CD4-positive, alpha-beta T cell treated with Interleukin-15 for 1 hour (primary cell): ENCODE measurements around the gene GSG1L.
A peak's percentile ranks its signal among the peaks of the same experiment; 100 is the strongest.
"Not testable (repeated sequence)": the region's sequence is repeated elsewhere in the genome, so short reads cannot be mapped to it uniquely, and the experiment has no call there.

Source experiments
- DNase-seq: peaks from one replicate; pipeline ENCODE4 v3.0.0-alpha.2; 2020

GSG1L gene

DNA sequence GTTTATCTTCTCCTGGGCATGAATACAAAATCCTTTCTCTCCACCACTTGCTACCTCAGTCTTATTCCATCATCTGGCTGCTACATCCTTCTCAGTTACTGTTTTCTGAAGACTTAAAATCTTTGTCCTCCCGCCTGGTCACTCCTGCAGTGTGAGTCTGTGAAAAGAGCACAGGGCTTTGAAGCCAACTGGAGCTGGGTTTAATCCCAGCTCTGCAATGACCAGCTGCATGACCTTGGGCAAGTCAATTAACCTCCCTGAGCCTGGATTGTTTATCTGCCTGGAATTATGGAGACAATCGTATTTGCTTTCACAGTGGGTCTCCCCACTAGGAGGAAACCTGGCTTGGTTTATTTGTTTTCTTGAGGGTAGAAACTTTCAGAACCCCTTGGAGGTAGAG is 183.2 kb downstream of the GSG1L start:
- no peak for DNase-seq

DNA sequence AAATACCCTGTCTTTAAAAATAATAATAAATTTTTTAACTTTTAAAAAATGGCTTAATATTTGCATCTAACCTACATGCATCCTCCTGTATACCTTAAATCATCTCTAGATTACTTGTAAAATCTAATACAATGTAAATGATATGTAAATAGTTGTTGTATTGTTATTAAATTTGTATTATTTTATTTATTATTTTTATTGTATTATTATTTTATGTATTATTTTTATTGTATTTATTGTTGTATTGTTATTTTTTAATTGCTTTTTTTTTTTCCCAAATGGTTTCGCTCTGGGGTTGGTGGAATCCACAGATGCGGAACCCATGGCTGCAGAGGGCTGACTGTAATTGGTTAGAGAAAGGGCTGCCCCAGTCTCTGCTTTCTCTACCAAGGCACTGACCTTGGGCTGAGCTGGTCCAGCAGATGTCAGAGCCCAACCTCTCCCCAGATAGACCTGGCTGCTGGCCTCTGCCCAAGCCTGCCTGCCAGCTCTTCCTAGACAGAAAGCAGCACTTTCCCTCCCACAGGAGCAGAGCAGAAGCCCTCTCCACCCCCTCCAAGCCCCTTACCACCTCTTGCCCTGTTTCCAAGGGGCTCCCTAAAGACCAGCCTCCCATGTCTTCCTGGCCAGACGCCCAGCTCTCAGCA is 183.8 kb downstream of the GSG1L start:
- DNase-seq: no peak

DNA sequence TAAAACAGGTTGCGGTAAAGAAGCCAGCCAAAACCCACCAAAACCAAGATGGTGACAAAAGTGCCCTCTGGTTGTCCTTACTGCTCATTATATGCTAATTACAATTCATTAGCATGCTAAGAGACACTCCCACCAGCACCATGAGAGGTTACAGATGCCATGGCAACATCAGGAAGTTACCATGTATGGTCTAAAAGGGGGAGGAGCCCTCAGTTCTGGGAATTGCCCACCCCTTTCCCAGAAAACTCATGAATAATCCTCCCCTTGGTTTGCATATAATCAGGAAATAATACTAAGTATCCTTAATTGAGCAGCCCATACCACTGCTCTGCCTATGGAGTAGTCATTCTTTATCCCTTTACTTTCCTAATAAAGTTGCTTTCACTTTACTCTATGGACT is 190.9 kb downstream of the GSG1L start:
- not testable (repeated sequence) for DNase-seq

DNA sequence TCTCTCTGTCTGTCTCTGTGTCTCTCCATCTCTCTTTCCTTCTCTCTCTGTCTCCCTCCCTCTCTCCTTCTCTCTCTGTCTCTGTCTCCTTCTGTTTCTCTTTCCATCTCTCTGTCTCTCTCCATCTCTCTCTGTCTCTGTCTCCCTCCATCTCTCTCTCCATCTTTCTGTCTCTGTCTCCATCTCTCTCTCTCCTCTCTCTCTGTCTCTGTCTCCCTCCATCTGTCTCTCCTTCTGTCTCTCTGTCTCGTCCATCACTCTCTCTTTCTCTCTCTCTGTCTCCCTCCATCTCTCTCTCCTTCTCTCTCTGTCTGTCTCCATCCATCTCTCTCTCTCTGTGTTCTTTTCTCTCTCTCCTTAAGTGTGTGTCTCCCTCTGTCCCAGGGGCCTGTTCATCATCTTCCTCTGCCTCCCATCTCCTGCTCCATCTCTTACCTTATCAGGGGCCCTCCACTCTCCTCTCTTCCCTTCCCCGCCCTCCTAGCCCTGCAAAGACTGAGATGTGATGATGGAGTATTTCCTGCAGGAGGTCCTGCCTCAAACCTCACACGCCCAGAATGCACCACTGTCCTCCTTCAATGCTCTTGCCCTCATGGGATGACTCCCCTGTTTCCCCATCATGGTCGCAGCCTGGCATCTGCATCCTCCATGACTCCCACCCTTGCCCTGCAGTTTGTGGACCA is 193.3 kb downstream of the GSG1L start:
- no peak for DNase-seq

DNA sequence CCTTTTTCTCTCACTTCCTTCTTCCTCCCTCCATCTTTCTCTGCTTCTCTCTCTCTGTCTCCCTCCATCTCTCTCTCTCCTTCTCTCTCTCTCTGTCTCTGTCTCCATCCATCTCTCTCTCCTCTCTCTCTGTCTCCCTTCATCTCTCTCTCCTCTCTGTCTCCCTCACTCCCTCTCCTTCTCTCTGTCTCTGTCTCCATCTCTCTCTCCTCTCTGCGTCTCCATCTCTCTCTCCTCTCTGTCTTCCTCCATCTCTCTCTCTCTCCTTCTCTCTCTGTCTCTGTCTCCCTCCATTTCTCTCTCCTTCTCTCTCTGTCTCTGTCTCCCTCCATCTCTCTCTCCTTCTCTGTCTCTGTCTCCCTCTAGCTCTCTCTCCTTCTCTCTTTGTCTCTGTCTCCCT is 194.1 kb downstream of the GSG1L start:
- DNase-seq: no peak

DNA sequence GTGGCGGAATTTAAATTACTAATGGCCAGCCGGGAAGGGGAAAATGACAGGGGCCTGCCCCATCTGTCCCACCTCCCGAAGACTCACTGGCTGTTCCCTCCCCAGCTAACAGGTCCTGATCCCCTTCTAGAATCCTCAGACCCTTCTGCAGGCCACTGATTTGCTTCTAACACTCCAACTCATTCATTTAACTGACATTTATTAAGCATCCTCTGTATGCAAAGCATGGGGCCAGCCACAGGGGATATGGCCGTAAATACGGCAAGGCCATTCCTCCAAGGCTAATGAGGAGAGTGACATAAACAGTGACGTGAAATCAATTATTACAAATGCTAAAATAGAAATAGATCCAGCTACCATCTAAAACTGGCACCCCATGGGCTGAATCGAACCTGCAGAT is 195.3 kb downstream of the GSG1L start:
- no peak for DNase-seq

DNA sequence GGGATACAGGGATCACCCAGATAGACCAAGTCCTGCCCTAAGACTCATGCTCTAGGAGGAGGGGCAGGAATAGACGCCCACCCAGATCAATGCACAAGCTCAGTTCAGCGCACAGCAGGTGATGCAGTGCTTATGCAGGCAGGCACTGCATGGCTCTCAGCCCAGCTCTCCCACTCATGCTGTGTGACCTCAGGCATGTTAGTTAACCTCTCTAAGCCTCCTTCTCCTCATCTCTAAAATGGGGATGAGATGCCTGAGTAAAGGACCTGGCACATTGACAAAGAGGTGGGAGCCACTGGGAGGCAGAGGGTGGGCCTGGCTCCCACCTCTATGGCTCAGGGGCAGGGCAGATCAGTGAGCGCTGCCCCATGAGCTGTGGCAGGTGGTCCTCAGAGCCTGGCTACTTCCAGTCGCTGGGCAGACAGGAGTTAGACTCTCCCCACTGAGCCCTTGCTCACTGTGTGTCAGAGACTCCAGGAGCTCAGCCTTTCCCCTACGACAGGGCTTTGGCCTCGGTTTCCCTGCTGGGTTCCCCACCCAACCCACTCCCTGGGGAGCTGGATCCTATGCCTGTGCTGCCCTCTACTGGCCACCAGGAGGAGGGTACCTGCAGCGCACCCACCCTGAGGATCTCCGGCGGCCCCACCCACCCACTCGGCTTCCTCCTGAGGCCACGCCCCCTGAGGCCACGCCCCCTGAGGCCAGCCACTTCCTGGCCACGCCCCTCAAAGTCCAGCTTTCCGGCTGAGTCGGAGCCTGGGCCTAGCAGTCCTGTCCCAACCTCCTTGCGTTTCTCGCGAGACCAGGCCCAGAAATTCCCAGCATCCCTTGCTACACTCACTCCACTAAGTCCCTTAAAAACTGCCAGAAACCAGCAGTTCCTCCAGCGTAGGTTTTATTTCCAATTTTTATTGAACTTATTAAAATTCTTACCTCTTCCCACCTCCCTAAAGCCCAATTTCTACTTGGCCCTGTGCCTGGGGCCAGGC is 196.1 kb downstream of the GSG1L start:
- DNase-seq: peak; percentile 69

DNA sequence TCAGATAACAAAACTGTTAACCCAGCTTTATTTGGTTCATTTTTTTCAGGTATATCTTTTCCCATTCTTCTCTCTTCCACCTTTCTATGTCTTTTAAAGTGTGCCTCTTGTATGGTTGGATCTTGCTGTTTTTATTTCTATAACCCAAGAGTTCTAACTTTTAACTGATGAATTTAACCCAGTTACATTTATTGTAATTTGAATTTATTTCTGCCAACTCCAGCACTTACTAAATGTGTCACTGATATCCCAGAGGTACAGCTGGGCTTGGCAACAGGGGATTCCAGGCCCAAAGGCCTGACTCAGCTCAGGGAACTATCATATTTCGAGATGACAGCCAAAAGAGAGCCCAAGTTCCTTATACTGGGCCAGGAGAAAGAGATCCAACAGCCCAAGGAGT is 200.1 kb downstream of the GSG1L start:
- no peak for DNase-seq

DNA sequence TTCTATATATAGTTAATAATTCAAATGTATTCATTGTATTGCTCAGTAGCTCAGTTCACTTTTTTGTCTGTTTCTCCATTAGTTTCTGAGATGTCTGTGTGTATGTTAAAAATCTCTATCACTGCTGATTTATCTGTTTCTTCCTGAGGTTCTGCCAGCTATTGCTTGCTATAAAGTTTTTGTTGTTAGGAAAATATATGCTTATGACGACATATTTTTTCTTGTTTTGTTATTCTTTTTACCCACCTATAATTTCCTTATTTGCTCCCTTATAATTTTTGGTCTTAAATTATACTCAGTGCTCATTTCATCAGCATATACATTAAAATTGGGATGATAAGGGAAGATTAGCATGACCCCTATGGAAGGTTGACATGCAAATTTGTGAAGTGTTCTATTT is 200.6 kb downstream of the GSG1L start:
- DNase-seq: no peak

DNA sequence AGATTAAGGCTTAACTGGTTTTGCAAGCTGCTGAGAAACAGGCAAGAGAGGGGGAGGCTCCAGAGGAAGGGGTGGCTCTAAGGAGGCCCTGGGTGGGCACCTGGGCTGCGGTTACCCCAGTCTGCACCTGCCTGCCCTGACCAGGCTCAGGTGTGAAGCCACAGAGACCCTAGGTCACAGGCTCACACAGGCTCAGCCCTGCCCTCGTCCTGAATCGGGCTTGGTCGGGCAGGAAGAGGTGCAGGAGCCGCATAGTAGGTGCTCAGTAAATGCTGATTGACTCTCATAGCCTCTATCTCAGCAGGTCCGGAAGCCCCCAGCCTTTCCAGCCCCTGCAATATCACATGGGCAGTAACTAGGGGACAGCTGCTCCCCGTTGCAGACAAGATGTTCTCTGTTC is 203.4 kb downstream of the GSG1L start:
- no peak for DNase-seq

DNA sequence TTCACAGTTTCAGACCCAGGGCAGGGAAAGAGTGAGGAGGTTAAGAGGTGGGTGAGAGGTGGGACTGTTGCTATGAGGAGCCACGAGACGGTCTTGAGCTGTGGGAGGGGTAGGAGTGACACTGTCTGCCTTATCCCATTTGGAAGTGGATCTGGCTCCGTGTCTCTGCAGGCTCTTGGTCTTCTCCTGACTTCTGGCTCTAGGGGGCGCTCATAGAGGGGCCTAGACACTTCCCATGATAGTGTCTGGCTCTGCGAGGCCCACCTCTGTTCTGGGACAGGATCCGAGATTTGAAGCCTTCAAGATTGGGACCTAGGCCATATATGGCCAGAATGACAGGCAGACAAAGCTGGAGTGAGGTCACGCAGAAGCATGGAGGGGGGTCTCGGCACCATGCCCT is 204.5 kb downstream of the GSG1L start:
- no peak for DNase-seq

DNA sequence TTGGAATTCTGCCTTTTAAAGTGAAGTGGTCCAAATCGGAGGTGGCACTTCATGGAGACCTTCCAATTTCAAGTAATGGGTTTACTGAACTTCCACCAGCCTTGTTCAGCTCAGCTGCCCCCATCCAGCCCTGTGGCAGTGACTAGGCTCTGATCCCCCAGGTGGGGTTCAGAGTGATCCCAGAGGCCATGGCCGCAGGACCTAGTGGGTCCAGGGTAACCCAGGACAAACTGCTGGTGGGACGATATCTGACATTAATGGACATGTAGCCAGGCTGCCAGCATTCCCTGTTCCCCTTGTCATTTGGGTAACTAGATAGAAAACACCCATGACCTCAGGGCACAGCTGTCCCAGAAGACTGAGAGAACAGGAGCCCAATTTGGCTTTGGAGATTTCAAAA is 209.9 kb downstream of the GSG1L start:
- no peak for DNase-seq

DNA sequence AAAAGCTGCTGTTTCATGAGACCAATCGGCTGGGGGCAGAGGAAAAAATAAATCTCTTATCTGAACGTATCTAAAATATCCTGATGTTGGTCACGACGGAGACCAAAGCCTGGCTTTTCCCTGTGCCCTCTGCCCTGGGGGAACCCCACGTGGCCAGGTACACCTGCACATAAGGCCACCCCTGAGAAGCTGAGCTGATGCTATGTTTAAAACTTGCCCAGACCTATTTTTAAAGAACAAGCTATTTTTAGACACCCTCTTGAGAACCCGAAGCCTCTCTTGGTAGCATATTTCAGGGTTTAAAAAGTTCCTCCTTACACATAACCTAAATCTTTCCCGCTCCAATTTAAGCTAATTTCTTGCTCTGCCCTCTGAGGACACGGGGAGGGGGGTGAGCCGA is 210.4 kb downstream of the GSG1L start:
- DNase-seq: no peak

DNA sequence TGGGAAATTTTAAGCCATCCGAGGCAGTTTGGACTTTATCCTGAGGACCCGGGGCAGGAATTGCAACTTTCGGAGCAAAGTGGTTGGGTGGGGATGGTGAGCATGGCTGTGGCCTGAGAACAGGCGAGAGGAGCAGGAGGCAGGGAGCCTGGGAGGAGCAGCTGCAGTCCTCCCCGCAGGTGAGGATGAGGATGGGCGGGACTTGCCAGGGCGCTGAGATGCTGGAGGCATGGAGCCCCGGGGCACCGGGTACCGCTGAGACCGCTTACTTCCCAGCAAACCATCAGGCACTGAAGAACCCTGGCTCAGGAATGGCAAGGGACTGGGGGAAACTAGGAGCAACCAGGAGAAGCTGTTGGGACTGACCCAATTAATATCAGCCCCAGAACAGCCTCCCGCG is 210.8 kb downstream of the GSG1L start:
- no peak for DNase-seq

DNA sequence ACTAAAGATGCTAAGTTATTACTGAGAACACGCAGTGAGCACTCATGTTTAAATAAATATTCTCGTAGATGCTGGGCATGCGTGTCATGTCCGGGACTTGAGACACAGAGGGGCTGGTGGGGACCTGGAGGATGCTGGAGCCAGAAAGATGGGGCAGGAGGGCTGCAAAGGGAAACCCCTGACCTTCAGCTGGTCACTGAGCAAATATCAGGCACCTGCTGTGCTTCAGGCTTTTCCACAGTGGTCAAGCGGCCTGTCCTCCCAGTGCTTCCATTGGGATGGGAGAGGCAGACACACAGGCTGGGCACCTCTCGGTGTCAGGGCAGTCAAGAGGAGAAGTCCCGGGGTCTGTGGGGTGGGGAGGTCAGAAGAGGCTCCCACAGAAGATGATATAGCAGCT is 211.4 kb downstream of the GSG1L start:
- no peak for DNase-seq

DNA sequence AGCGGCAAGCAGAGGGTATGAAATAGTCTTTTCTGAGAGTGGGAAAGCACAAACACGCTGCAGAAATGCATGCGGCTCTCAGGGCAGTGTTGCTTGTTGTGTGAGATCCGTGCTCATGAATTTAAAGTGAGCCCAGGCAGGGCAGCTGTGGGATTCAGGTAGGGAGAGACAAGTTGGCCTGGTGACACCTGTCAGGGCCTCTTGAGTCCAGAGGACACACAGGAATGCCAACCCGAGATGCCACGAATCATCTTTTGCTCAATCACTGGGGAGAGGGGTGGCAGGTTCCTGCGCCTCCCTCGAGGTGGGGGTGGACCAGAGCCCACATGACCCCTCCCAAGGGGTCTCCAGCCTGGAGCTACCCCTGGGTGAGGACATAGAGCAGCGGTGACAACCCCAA is 211.9 kb downstream of the GSG1L start:
- no peak for DNase-seq

DNA sequence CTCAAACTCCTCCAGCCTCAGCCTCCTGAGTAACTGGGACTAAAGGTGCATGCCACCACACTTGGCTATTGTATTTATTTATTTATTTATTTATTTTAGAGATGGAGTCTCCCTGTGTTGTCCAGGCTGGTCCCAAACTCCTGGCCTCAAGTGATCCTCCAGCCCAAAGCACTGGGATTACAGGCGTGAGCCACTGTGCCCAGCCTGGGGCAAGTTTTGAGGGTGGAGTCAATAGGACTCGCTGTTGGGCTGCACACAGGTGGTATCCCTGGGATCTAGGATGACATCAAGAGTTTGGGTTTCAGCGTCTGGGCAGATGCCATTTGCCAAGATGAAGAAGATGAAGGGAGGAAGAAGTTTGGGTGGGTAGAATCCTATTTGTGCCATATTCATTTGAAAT is 213.9 kb downstream of the GSG1L start:
- no peak for DNase-seq

DNA sequence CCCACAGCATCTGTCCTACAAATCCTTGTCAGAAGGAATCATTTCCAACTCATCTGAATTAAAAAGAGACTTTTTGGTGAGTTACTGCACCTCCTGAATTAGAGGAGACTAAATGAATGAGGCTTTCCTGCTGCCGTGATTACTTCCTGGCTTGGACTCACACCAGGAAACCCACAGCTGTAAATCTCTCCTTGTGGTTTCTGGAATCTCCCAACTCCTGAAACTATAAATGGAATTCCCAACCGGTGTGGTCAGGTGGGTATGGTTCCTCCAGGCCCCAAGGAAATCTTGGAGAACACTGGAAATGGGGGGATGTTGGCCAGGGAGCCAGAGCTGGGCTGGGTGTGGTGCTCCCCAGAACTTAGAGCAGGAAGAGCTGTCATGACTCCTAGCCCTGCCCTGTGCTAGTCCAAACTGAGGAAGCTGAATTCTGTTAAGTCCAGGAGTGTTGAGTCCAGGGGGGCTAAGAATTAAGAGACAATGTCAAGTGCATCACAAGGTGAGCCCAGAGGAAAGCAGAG is 216.4 kb downstream of the GSG1L start:
- DNase-seq: no peak

DNA sequence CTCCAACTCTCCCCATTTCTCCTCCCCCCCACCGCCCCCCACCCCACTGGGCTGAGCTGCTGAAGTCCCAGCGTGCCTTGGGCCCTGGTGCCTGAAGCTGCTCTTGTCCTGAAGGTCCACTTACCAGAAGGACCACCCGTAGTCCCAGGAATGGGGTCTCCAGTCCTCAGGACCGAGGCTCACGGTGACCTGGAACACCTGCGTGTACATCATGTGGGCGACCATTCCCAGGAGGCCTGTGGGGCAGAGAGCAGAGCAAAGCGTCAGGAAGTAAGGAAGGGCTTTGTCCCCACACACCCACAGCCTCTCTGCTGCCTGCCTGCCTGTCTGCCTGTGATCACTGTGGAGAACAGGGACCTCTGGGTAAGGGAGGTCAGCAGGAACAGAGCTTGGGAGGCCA is 218.7 kb downstream of the GSG1L start:
- DNase-seq: no peak

DNA sequence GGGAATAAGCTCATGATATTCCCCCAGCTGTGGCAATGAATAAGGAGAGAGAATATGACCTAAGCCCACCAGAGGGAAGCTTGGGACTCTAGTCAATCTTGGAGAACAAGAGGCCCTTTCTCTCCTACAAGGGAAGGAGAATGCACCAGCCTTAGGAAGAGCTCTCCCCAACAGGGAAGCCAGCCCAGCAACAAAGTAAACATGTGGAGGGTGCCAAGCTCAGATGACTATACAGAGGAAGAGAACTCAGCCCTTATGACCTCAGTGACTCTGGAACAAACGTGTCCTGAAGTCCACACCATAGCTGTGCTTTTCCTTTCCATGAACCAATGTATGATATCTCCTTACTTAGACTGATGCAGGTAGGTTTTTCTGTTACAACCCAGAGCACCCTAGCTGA is 219.7 kb downstream of the GSG1L start:
- DNase-seq: no peak

DNA sequence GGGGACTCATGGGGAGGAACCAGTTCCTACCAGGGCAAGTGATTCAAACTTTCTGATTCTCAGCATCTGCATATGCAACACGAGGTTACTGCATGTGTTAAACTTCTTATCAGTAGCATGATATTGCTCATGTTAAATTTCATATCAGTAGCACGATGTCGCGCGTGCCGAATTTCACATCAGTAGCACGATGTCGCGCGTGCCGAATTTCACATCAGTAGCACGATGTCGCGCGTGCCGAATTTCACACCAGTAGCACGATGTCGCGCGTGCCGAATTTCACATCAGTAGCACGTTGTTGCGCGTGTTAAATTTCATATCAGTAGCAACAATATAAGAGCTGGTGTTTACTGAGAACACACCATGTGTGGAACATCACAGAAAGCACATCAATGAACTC is 221.6 kb downstream of the GSG1L start:
- no peak for DNase-seq

DNA sequence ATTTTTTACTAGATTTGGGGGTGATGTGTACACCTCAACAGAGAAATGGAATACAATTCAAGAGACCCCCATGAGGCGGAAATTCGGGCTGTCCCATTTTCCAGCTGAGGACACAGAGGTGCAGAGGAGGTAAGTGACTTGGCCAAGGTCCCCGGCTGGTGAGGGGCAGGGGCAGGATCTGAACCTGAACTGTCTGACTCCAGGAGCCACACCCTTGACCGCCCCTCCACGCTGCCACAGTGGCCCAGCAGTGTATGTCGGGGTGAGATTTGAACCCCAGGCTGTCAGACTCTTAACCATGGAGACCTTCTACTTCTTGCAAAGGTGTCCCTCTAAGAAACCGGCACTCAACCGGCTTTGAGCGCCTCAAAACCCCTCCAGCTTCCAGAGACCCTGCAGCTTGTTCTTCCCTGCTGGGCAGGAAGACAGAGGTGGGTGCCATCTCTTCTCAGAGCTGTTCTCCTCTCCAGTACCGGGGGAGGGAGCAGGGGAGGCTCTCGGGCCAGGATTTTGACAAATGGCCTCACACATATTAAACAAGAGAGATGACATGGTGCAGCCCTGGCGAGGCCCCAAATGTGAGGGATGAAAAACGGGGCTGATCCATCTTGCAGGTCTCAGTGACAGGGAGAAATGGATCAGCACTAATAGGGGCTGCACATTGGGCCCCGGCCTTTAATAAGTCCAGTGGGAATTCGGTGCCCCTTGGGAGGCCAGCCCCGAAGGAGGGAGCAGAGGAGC is 222.3 kb downstream of the GSG1L start:
- DNase-seq: no peak
